HCT116 (cell line): ENCODE measurements around the gene ASCC1. TPM values are rescaled to one million over a fixed set of nuclear protein-coding genes. Genes with fewer than 3 reads are reported as not detected.
A peak's percentile ranks its signal among the peaks of the same experiment; 100 is the strongest.
"Not testable (repeated sequence)": the region's sequence is repeated elsewhere in the genome, so short reads cannot be mapped to it uniquely, and the experiment has no call there.

Experiments
- ATAC-seq: fragments of 200-7000 bp; cut with Tn5 transposase; 2 replicates; pipeline ENCODE4 v1.9.1; 2020; ENCODE audit warnings: mild to moderate bottlenecking, moderate library complexity
- BruUV-seq: library from RNA; stranded (reverse); fragments of 400-500 nt; replicated peaks from 2 replicates; lab custom pipeline; 2021; lab: Mats Ljungman, UMichigan
- CTCF ChIA-PET: fragments of 300-600 bp; sonication (Branson Sonifier 250); formaldehyde crosslinking; loops from one replicate; lab custom pipeline; 2021; ENCODE audit warnings: antibody characterized with exemption; lab: Charles Lee
- POLR2A ChIA-PET: fragments of 300-600, 350-600 bp; sonication (Branson Sonifier 250); formaldehyde crosslinking; loops from one replicate; lab custom pipeline; 2021; ENCODE audit warnings: antibody characterized with exemption; lab: Charles Lee
- RAD21 ChIA-PET, 2 experiments: fragments of 300-600 bp; sonication (Branson Sonifier 250); formaldehyde crosslinking; loops; one replicate each; lab custom pipeline; 2023; ENCODE audit warnings: low total read pairs in 2 of 2; ENCODE audit not compliant: uncharacterized antibody in 2 of 2, unreplicated experiment in 2 of 2, low non-redundant PET in 1 of 2; lab: Charles Lee
- DNase-seq: peaks from one replicate; pipeline ENCODE4 v3.0.0-alpha.2; 2010; ENCODE audit warnings: low read depth, low spot score
- H2AFZ ChIP-seq: fragments of 200-600 bp; shearing (Covaris generic), sonication (generic); 2 replicates; pipeline ENCODE4 v1.6.1; 2017; ENCODE audit warnings: low read depth, mixed run types, mixed read lengths, antibody characterized with exemption, low read length; ENCODE audit not compliant: poor library complexity, severe bottlenecking
- H3K27ac ChIP-seq: 2 replicates; pipeline ENCODE4 v1.5.1; 2012; ENCODE audit warnings: low read depth, low read length
- H3K27me3 ChIP-seq: fragments of 200-600 bp; sonication (generic); 2 replicates; pipeline ENCODE4 v1.6.1; 2016; ENCODE audit warnings: mixed run types, low read length, mixed read lengths; ENCODE audit not compliant: insufficient read depth
- H3K36me3 ChIP-seq, 2 experiments: fragments of 200-500 bp in 1 of 2; fragments of 200-600 bp in 1 of 2; sonication (Bioruptor generic) in 1 of 2; sonication (generic) in 1 of 2; 2 replicates each; pipeline versions ENCODE4 v1.5.1 to v1.6.1; 2014 to 2016; ENCODE audit warnings: low read length in 2 of 2, inconsistent platforms in 1 of 2, mixed read lengths in 1 of 2, mixed run types in 1 of 2; ENCODE audit not compliant: insufficient read depth in 2 of 2, control insufficient read depth in 1 of 2
- H3K4me1 ChIP-seq, 2 experiments: fragments of 200-600 bp in 1 of 2; sonication (generic) in 1 of 2; 2 replicates each; pipeline versions ENCODE4 v1.5.1 to v1.6.1; 2012 to 2017; ENCODE audit warnings: low read length in 2 of 2, inconsistent platforms in 1 of 2, mild to moderate bottlenecking in 1 of 2, mixed read lengths in 1 of 2, mixed run types in 1 of 2, moderate library complexity in 1 of 2; ENCODE audit not compliant: insufficient read depth in 2 of 2, control insufficient read depth in 1 of 2
- H3K4me2 ChIP-seq: fragments of 200-600 bp; sonication (generic); 2 replicates; pipeline ENCODE4 v1.6.1; 2017; ENCODE audit warnings: mixed run types, low read length, mixed read lengths
- H3K4me3 ChIP-seq, 2 experiments: fragments of 200-600 bp in 1 of 2; sonication (generic) in 1 of 2; replicated peaks in 1 of 2; 2 replicates each; pipeline ENCODE4 v1.5.1; 2011 to 2016; ENCODE audit warnings: low read length in 2 of 2, control low read depth in 1 of 2, low read depth in 1 of 2, mild to moderate bottlenecking in 1 of 2, mixed read lengths in 1 of 2, mixed run types in 1 of 2
- H3K79me2 ChIP-seq: fragments of 200-600 bp; sonication (generic); 2 replicates; pipeline ENCODE4 v1.6.1; 2017; ENCODE audit warnings: mild to moderate bottlenecking, mixed run types, low read length, moderate library complexity, mixed read lengths; ENCODE audit not compliant: insufficient read depth
- H3K9ac ChIP-seq: fragments of 200-600 bp; sonication (generic); 2 replicates; pipeline ENCODE4 v1.6.1; 2016; ENCODE audit warnings: low read length, mixed read lengths
- H3K9me2 ChIP-seq: fragments of 200-600 bp; sonication (generic), shearing (Covaris generic); 2 replicates; pipeline ENCODE4 v1.6.1; 2017; ENCODE audit warnings: mixed run types, mild to moderate bottlenecking, moderate library complexity; ENCODE audit not compliant: insufficient read depth
- H3K9me3 ChIP-seq, 2 experiments: fragments of 200-500 bp in 1 of 2; fragments of 200-600 bp in 1 of 2; sonication (Bioruptor generic) in 1 of 2; sonication (generic) in 1 of 2; 2 replicates each; pipeline ENCODE4 v1.6.1; 2014 to 2017; ENCODE audit warnings: low read length in 2 of 2, mixed read lengths in 2 of 2, inconsistent platforms in 1 of 2, low read depth in 1 of 2, mild to moderate bottlenecking in 1 of 2, mixed run types in 1 of 2, moderate library complexity in 1 of 2; ENCODE audit not compliant: control insufficient read depth in 1 of 2, insufficient read depth in 1 of 2
- H4K20me1 ChIP-seq: fragments of 200-600 bp; sonication (generic), shearing (Covaris generic); 2 replicates; pipeline ENCODE4 v1.6.1; 2017; ENCODE audit warnings: mixed run types, mild to moderate bottlenecking, moderate library complexity; ENCODE audit not compliant: insufficient read depth
- CTCF ChIP-seq, 3 experiments: fragments of 200-600 bp in 1 of 3; sonication (generic) in 1 of 3; IDR thresholded peaks in 2 of 3; conservative IDR thresholded peaks in 1 of 3; 2 replicates each; pipeline ENCODE4 v1.5.1; 2012 to 2017; ENCODE audit warnings: low read depth in 2 of 3, low read length in 2 of 3, antibody characterized with exemption in 1 of 3, borderline replicate concordance in 1 of 3, control low read depth in 1 of 3, mild to moderate bottlenecking in 1 of 3, mixed read lengths in 1 of 3, mixed run types in 1 of 3, moderate library complexity in 1 of 3; ENCODE audit not compliant: insufficient read depth in 1 of 3
- intact Hi-C: fragments of 100-400 bp; cut with micrococcal nuclease; formaldehyde crosslinking; loops from 2 replicates; pipeline ENCODE4 v1.10.0; 2022
- total RNA-seq: library from RNA; stranded (reverse); gene quantifications from one replicate; pipeline ENCODE4 v1.2.1, GENCODE V29; 2021; ENCODE audit not compliant: unreplicated experiment

ASCC1 gene
- total RNA-seq, 1 experiment from 2014 or later = 34.5 TPM

GRCh38 chr10:72250666-72251065 is 34.6 kb upstream of the ASCC1 start (continued):
- TF ChIP-seq CTCF (IDR thresholded peaks at IDR 0.05 in 2 of 3, conservative IDR thresholded peaks at IDR 0.05 in 1 of 3; ENCODE audit: borderline replicate concordance in 1 of 3, insufficient read depth in 1 of 3, low read depth in 2 of 3, low read length in 2 of 3) = no peak

- POLR2A ChIA-PET = interaction anchor here (1.6 kb wide), 1 partner anchor 20 kb away, joined by 4 read pairs; no protein-coding TSS in a partner anchor
- H4K20me1 ChIP-seq, H3K79me2 ChIP-seq, H3K9me2 ChIP-seq, ATAC-seq, H3K9ac ChIP-seq, RAD21 ChIA-PET, H3K36me3 ChIP-seq, BruUV-seq, H3K4me3 ChIP-seq, H3K27me3 ChIP-seq, H3K9me3 ChIP-seq, CTCF ChIA-PET, DNase-seq, H2AFZ ChIP-seq, intact Hi-C loops: not testable (repeated sequence)
- Histone ChIP-seq H3K4me1 (peaks cover 29 to 35% of the 10 kb centered on the region in 2 experiments; a peak in 3 of 4 replicates), H3K27ac (peak overlapping the region; percentile 50; the same call in 1 of the 2 replicates), H3K4me2 (peak overlapping the region; percentile 58)
These were observed 33.2 kb upstream of the ASCC1 start for GRCh38 chr10:72249176-72249862.
